ENCODE data around the gene MOB3A.

Gene MOB3A

GRCh38 chr19:2032296-2032941 is 63.7 kb downstream of the MOB3A start:
- no peak for FAIRE-seq

- FAIRE-seq: no peak
Observed at GRCh38 chr19:2027361-2027760, 68.8 kb downstream of the MOB3A start.

DNA sequence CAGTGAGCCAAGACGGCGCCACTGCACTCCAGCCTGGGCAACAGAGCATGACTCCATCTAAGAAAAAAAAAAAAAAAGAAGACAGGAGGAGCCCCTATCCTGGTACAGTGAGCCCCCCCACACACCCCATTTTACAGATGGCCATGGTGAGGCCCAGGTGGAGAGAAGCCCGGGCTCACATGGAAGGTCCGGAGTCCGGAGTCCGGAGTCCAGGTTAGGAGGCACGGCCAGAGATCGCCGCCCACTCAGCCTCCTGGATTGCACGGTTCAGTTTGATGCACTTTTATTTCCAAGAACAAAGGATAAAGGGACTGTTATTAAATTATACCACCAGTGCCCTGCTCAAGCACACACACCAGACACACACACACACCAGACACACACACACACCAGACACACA is 69.4 kb downstream of the MOB3A start:
- no peak for FAIRE-seq

DNA sequence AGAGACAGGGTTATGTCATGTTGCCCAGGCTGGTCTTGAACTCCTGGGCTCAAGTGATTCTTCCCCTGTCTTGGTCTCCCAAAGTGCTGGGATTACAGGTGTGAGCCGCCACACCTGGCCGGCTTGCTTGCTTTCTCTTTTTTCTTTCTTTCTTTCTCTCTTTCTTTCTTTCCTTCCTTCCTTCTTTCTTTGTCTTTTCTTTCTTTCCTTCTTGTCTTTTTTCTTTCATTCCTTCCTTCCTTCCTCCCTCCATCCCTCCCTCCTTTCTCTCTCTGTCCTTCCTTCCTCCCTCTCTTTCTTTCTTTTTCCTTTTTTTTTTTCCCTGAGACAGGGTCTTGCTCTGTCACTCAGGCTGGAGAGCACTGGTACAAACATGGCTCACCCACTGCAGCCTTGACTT is 73.8 kb downstream of the MOB3A start:
- no peak for FAIRE-seq

DNA sequence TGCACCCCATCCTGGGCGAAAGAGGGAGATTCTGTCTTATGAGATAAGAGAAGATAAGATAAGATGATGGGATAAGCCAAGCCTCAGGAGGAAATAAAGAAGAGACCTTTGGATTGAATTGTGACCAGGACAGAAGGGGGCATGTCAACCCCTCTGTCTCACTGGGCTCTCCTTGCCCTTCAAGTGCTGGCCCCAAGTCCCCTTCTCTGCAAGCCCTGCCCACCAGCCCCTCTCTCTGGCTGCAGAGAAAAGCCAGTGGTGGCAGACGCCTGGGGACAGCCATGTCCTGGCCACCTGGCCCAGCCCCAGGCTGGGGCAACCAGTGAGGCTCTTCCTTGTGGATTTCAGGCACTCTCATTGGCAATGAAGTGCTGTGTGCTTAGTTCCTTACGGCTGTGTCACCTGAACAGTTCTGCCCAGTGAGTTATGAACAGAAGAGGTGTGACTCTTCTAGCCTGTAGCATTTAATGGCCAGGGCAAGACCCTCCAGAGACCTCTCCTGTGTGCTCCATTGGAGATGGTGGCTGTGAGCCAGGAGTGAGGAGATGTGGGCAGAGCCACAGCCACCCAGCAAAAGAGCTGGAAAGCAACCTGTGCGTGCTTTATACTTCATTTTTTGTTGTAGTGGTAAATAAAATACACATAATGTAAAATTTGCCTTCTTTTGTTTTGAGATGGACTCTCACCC is 74.5 kb downstream of the MOB3A start:
- no peak for FAIRE-seq
